Suppressor macrophage treated with lipopolysaccharide for 4 hours (primary cell): ENCODE results near the gene SLC25A29.
A peak's percentile ranks its signal among the peaks of the same experiment; 100 is the strongest.

Experiments used
- DNase-seq: peaks from one replicate; pipeline ENCODE4 v3.0.0-alpha.2; 2020

The SLC25A29 gene

DNA sequence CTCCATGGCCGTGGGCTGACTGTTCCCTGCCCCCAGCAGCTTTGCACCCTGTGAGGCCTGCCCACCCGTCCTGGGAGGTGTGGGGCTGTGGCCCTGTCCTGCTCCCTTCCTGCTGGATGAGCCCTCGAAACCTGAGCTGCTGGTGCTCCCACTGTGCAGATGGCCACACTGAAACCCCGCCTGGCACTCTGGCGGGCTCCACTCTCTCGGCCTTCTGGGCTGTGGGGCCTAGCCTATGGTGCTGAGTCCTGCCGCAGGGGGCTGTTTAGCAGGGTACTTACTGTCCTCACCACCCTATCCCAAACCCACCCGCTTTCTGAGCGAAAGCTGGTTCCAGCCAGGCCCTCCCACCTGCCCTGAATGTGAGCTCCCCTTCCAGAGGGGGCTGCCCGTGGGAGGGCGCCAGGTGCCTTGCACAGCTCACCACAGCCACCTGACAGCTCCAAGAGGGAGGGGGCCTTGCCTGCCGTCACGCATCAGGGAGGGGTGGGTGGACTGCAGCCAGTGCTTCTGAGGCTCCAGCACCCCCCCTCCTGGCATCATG is 24.2 kb upstream of the SLC25A29 start:
- DNase-seq: no peak

- peak; percentile 48 for DNase-seq
These were observed 23.7 kb upstream of the SLC25A29 start for GRCh38 chr14:100330007-100330344.

GRCh38 chr14:100329233-100330006 is 23.2 kb upstream of the SLC25A29 start:
- peak; percentile 40 for DNase-seq

- peak; percentile 27 for DNase-seq
These were observed 22.4 kb upstream of the SLC25A29 start for GRCh38 chr14:100328495-100329163.

DNA sequence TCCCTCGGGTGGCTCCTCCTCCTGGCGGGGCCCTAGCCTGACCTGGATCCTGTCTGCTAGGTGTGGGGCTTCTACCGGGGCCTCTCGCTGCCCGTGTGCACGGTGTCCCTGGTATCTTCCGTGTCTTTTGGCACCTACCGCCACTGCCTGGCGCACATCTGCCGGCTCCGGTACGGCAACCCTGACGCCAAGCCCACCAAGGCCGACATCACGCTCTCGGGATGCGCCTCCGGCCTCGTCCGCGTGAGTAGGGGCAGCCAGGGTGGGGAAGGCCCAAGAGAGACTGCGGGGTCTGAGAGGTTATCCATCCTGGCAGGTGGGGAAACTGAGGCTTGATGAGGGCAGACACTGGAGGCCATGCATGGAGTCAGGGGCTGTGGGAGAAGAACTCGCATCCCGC is 20.9 kb upstream of the SLC25A29 start:
- DNase-seq: no peak

DNA sequence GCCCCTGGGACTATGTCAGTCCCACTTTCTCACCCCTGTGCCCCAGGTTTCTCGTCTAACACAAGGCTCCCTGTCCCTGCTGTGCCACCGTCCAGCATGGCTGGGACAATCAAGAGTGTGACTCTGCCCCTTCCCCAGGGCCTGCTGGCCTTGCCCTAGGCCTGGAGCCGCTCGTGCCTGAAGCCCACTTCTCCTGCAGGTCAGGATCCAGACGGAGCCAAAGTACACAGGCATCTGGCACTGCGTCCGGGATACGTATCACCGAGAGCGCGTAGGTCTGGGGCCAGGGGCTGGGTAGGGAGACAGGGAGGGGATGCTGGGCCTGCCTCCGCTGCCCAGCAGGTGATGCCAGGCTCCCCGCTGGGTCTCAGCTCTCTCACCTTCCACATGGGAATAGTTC is 19.7 kb upstream of the SLC25A29 start:
- DNase-seq: no peak

DNA sequence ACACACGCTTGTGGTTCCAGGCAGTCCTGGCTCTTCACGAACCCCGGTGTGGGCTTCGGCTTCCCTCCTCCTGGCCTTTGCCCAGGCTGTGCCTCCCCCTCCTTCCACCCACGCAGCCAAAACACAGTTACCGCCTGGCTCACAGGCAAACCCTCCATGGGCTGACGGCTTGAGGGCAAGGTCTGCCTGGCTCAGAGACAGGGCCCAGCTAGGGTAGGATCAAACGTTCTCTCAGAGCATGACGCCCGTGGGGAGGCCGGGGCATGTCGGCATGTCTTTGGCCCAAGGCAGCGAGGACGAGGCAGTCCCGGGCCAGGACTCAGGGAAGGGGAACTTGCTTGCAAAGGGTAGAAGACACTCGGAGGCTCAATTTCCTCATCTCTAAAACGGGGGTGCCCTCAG is 19.0 kb upstream of the SLC25A29 start:
- no peak for DNase-seq

GRCh38 chr14:100323942-100324307 is 17.7 kb upstream of the SLC25A29 start:
- no peak for DNase-seq

DNA sequence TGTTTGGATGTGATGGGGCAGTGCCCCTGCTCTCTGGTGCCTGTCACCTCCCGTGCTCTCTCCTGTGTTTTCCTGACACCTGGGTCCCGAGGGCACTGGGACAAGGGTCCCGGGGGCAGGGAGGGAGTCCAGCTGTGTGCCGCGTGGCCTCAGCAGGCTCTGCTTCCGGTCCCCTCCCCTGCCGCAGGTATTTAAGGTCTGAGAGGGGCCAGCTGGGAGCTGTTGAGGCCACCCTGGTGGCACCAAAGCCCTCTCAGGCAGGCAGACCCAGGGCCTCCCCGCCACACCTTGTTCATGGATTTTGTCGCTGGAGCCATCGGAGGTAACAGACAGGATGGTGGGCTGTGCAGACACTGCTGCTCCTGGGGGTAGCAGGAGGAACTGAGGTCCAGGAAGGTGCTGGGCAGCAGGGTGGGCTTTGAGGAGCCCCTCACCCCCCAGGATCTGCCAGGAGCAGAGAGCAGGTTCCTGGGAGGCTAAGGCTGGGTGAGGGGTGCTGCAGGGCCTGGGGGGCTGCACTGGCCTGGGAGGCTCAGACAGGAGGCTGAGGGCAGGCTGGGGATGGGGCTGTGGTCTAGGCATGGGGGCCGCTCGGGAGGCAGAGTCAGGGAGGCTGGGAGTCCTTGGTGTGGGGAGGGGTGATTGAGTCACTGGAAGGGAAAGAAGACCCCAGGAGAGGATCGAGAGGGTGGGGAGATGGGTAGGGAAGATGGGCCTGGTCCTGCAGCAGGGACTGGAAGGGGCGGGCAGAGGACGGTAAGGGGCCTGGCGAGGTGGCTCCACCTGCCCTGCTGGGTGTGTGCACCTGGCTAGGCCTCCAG is 17.1 kb upstream of the SLC25A29 start, which contains the start of gene SLC25A47:
Gene SLC25A47 (plus strand): TSS at position 219 of the 821 bp plus-strand sequence. CDS start 76 bp downstream, at position 295.
- DNase-seq: no peak

DNA sequence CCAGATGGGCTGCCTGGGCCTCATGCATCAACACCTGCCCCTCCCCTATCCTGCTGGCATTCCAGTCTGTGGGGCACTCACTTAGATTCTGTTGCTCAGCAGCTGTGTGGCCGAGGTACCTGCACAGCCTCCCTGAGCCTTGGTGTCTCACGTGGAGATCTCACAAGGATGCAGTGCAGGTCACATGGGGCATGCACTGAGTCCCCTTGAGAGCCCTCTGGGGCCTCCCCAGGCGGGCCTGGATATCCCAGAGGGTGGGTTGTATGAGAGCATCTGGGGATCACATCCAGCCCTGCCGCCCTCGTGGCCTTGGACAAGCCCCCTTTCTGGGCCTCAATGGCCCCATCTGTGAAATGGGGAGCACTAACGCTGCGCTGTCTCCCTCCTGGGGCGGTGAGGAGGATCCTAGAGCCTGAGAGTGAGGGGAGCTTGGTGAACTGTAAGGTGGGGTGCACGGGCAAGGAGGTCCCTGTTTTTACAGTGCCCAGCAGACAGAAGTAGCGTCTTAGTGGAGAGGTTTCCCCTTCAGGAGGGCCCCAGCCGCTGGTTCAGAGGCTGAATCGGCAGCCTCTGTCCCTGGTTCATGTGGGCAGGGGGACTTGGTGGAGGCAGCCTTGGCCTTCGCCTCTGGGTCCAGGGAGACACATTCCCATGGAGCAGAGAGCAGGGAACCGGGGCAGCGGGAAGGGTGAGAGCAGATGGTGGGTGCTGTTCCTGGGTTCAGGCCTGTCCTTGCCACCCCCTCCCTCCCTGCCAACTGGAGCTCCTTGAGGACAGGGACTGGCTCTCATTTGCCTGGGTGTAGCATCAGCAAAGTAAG is 16.1 kb upstream of the SLC25A29 start:
- DNase-seq: no peak

GRCh38 chr14:100321473-100322137 is 15.4 kb upstream of the SLC25A29 start:
- DNase-seq: no peak

- DNase-seq: no peak
These were observed 14.1 kb upstream of the SLC25A29 start for GRCh38 chr14:100320157-100320856.

DNA sequence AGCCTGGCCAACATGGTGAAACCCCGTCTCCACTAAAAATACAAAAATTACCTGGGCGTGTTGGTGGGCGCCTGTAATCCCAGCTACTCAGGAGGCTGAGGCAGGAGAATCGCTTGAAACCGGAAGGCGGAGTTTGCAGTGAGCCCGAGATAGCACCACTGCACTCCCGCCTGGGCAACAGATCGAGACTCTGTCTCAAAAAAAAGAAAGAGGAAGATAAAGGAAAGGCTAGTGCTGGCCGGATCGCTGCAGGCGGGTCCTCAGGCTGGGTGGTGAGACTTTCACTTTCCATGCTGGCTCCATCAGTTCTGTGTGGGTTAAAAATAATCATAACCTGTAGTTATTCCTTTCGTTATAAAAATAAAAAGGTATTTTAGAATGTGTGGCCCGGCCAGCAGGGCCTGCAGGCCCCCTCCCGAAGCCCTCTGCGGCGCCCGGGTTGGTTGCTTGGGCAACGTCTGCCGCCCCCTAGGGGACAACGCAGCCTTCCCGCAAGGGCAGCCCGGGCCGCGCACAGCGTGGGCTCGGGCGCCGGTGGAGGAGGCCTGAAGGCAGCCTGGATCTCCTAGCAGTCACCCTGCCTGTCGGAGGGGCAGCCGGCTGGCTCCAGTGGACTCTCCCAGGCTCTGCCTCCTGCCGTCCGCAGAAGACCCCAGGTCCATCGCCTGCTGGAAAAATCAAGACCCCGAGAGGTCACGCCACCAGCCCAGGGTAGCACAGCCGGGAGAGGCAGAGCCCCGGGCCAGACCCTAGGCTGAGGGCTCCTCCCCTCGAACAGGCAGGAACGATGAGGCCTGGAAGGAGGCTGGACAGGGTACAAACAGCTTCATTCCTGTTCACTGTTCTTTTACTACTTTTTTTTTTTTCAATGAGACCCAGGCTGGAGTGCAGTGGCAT is 11.9 kb upstream of the SLC25A29 start:
- peak; percentile 71 for DNase-seq

DNA sequence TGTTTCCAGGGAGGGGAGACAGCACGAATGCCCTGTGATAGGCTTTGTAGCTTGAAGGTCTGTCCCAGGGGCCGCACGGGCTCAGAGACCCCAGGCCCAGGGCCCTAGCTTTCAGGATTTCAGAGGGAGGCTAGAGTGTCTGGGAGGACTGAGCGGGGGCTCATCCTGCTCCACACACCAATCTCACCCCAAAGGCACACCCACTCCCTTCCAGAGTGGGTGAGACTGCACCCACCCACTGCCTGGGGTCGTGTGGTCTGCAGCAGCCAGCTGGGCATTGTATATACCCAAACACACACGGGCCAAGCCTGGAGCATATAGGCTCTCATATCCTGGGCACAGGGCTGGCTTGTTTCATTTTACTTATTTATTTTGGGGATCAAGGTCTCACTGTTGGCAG is 11.1 kb upstream of the SLC25A29 start:
- no peak for DNase-seq

DNA sequence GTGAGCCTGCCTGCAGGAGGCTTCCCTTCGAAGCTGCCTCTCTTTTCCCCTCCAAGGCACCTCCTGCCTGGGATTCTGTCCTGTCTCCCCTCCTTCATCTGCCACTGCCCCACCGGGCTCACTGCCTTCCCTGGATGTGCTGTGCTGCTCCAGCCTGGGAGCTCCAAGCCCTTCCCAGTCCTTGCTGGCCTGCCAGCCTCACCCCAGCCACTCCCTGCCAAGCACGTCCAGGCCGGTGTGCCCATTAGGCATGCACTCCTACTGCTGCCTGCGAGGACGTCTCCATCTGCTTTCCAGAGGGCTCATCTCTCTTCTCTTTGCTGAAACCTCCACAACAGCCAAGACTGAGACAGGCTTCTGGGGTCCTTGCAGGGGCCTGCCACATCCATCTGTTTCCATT is 8.5 kb upstream of the SLC25A29 start:
- no peak for DNase-seq

DNA sequence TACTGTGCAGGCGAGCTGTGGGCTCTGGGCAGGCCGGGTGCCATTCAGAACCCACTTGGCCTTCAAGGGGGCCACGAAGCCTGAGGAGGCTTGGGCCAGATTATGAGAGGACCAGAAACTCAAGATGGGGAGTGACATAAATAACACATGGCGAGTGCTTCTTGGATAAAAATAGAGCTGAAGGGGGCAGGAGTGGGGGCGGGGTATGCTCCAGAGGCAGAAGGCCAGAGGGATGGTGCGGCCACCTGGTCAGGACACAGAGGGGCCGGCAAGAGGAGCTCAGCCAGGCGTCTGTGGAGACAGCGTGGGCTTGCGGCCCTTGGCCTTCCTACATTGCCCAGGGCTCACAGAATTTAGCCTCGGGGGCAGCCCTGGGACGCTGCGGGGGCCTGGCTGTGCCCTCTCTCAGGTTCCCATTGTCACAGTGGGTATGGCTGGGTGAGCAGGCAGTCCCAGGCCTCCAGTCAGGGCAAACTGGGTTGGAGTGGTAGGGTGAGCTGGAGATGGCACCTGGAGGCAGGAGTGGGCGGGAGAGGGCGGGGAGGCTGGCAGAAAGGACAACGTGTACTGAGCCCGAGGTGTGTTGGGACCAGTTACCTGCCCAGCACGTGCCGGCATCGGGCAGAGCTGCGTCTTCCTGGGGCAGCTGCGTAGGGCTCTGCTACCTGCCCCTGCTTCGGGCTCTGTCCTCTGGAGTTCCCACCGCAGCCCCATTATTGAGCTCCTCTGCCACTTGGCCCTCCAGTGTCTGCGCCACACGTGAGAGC is 7.4 kb upstream of the SLC25A29 start:
- no peak for DNase-seq

DNA sequence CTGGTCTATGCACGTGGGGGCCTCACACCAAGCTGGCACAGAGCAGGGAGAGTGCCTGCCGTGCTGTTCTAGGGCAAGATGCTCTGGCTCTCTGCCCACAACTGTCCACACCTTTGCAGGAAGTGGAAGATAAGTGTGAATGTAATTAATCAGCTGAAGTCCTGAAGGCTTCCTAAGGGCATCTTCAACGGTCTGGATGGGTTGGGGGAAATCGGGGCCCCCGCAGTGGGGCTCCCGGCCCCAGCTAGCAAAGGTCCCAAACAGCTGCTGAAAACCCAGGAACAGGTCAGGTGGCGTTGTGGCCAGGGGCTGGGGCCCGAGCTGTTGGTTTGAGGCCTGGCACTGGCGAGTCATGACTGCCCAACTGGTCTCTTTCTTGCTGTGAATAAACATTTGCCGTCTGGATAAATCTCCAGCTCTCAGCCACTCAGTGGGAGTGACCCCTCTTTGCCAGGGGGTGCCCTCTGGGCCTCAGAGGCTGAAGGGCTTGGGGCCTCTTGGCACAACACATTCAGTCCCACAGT is 6.7 kb upstream of the SLC25A29 start:
- no peak for DNase-seq

- peak; percentile 50 for DNase-seq
These were observed 6.0 kb upstream of the SLC25A29 start for GRCh38 chr14:100312110-100312876.
